SW480 (cell line): Measurements from ENCODE around the gene ULBP2.
A peak's percentile ranks its signal among the peaks of the same experiment; 100 is the strongest.
"Not testable (repeated sequence)": the region's sequence is repeated elsewhere in the genome, so short reads cannot be mapped to it uniquely, and the experiment has no call there.

ENCODE experiments used
- DNase-seq: peaks from one replicate; pipeline ENCODE4 v3.0.0-alpha.2; 2016; ENCODE audit warnings: low spot score

The ULBP2 gene

GRCh38 chr6:149927025-149927424, 14.8 kb upstream of the ULBP2 start:
- DNase-seq: not testable (repeated sequence)

GRCh38 chr6:149929422-149929821, 12.4 kb upstream of the ULBP2 start:
- no peak for DNase-seq

GRCh38 chr6:149931501-149931900, 10.3 kb upstream of the ULBP2 start:
- no peak for DNase-seq

GRCh38 chr6:149933036-149933435, 8.8 kb upstream of the ULBP2 start:
- no peak for DNase-seq

- peak; percentile 26 for DNase-seq
Observed at GRCh38 chr6:149933461-149933860, 8.4 kb upstream of the ULBP2 start.

- peak; percentile 59 for DNase-seq
Observed at GRCh38 chr6:149934249-149935156, 7.3 kb upstream of the ULBP2 start.

- no peak for DNase-seq
Observed at GRCh38 chr6:149935246-149935645, 6.6 kb upstream of the ULBP2 start.

- no peak for DNase-seq
Observed at GRCh38 chr6:149935668-149936067, 6.1 kb upstream of the ULBP2 start.

- no peak for DNase-seq
Observed at GRCh38 chr6:149936743-149937142, 5.1 kb upstream of the ULBP2 start.

- DNase-seq: not testable (repeated sequence)
Observed at GRCh38 chr6:149938013-149938570, 3.7 kb upstream of the ULBP2 start.

- DNase-seq: peak; percentile 21
Observed at GRCh38 chr6:149938571-149939355, 3.1 kb upstream of the ULBP2 start.

- no peak for DNase-seq
Observed at GRCh38 chr6:149939356-149939648, 2.5 kb upstream of the ULBP2 start.

- DNase-seq: no peak
Observed at GRCh38 chr6:149939909-149940671, 1.7 kb upstream of the ULBP2 start.

GRCh38 chr6:149940672-149940982, 1.2 kb upstream of the ULBP2 start:
- DNase-seq: no peak

GRCh38 chr6:149942461-149942829, 631 bp downstream of the ULBP2 start:
- DNase-seq: no peak

GRCh38 chr6:149943321-149943720, 1.5 kb downstream of the ULBP2 start:
- DNase-seq: not testable (repeated sequence)

- not testable (repeated sequence) for DNase-seq
Observed at GRCh38 chr6:149945276-149945675, 3.5 kb downstream of the ULBP2 start.

- not testable (repeated sequence) for DNase-seq
Observed at GRCh38 chr6:149946631-149947030, 4.8 kb downstream of the ULBP2 start.

- DNase-seq: not testable (repeated sequence)
Observed at GRCh38 chr6:149947533-149947932, 5.7 kb downstream of the ULBP2 start.

- DNase-seq: no peak
Observed at GRCh38 chr6:149948011-149948410, 6.2 kb downstream of the ULBP2 start.

- no peak for DNase-seq
Observed at GRCh38 chr6:149948616-149949015, 6.8 kb downstream of the ULBP2 start.

- no peak for DNase-seq
Observed at GRCh38 chr6:149950423-149950822, 8.6 kb downstream of the ULBP2 start.
